G401 (cell line): ENCODE measurements around the gene SPIN2A. TPM values are rescaled to one million over a fixed set of nuclear protein-coding genes. Genes with fewer than 3 reads are reported as not detected.
"Not testable (repeated sequence)": the region's sequence is repeated elsewhere in the genome, so short reads cannot be mapped to it uniquely, and the experiment has no call there.

Experiments used
- DNase-seq: peaks from one replicate; pipeline ENCODE4 v3.0.0-alpha.2; 2015; ENCODE audit warnings: low spot score
- in situ Hi-C: cut with HindIII; loops from 2 replicates; pipeline ENCODE4 v1.10.0; 2016; ENCODE audit warnings: low sequenced_read_pairs, mixed read lengths
- total RNA-seq: library from RNA; depleted of rRNA; stranded (reverse); fragments of >200 nt; shearing (Covaris generic); gene quantifications from 2 replicates; pipeline ENCODE4 v1.2.3, GENCODE V29; 2014; rRNA removed

The SPIN2A gene
- total RNA-seq, 1 experiment from 2014 or later: not detected

GRCh38 chrX:57104921-57105398, 32.2 kb downstream of the SPIN2A start:
- DNase-seq: no peak
- in situ Hi-C loops: no loop called here

GRCh38 chrX:57104406-57104805, 32.8 kb downstream of the SPIN2A start:
- no peak for DNase-seq
- in situ Hi-C loops: no loop called here

- no peak for DNase-seq
Measured at GRCh38 chrX:57103489-57103888, 33.7 kb downstream of the SPIN2A start.

GRCh38 chrX:57102918-57103317, 34.3 kb downstream of the SPIN2A start:
- in situ Hi-C loops, DNase-seq: not testable (repeated sequence)

More at GRCh38 chrX:57103489-57103888, 33.7 kb downstream of the SPIN2A start:
- in situ Hi-C loops: no loop called here

Other genes starting within 250 kb of the SPIN2A start
- 6.7 and 11.9 TPM in 2 replicates for gene SPIN3, start 141.9 kb downstream of the SPIN2A start, total RNA-seq
- gene SPIN2B, start 15.8 kb downstream of the SPIN2A start, total RNA-seq: 10.8 and 17.1 TPM in 2 replicates
- not detected in 2 replicates for gene FAAH2, start 149.3 kb upstream of the SPIN2A start, total RNA-seq